EH (cell line): ENCODE data around the gene SLC9A3.

Experiments used
- DNase-seq: peaks from one replicate; pipeline ENCODE4 v3.0.0-alpha.2; 2015; ENCODE audit warnings: low read depth

The SLC9A3 gene

DNA sequence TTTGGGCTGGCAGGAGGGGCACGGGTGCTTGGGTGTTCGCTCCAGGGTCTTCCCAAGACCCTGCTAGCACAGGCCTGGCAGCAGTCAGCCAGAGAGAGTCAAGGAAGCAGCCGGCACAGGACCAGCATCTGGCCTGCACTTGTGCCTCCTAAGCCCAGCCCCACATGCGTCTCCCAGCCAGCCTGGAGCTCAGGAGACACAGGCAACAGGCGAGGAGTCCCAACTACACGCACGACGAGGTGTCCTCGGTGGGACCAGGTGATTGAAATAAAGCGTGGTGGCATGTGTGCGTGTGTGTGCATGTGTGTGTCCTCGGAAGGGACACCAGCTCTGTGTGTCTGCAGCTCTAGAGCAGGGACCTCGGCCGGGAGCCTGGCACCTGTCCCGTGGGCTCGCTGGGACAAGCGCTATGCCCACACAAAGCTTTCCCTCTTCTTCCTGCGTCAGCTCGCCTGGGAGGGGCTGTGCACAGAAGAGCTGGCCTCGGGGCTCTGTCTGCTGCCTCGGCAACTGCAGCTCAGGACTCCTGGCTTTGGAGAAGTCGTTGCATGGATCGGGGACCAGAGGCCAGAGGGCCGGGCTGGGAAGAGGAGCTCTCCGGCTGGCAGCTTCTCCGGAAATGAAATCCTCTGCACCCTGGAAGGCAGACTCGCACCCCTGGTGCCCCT, 14.7 kb upstream of the SLC9A3 start:
- DNase-seq: no peak

DNA sequence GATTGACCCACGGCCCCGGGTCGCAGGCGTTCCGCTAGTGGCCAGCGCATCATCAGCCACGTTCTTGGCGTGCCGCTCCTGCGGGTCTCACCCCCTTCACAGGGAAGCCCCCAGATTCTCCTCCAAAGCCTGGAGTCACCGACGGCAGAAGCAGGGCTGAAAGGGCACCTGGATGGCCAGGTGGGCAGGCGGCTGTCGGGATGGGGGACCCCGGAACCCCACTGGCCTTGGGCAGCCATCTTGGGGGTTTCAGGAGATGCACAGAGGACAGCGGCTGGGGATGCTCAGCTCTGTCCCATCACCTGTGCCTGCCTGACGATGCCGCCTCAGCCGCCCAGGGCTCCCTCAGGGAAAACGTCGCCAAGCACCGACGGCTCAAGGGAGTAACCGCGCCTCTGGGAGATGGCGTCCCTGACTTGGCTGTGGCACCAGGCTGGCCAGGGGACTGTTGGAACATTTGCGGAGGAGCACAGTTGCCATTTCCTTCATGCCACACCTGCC, 14.1 kb upstream of the SLC9A3 start:
- no peak for DNase-seq

DNA sequence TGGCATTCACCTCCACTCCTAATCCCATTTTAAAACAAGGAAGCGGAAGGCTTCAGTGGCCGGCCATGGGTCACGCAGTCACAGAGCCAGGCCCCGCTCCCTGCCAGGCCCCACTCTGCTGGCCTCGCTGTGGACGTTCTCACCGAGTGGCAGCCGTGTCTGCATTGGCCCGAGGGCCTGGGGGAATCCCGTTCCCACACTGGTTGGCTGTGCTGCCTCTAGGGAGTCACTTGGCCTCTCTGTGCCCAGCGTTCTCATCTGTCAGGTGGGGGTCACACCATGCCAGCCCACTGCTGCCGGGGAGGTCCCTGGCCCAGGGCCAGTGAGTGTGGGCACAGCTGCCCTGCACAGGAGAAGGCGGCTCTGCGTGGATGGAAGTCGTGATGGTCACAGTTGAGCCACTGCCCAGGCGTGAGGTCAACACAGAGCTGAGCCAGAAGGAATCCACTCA, 13.4 kb upstream of the SLC9A3 start:
- no peak for DNase-seq

DNA sequence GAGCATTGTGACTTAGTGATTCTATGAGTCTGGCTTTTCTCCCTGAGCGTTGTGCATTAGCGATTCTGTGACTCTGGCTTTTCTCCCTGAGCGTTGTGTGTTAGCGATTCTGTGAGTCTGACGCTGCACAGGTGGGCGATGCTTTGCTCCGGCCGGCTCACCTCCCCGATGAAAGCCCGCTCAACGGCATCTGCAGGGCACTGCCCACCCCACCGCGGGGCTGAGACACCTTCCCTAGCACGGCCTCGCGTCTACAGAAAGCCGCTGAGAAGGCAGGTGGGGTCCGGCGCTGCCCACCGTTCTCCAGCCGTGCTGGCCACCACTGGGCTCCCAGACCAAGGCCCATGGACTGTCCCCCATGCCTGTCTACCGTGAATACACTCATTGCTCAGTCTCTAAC, 12.8 kb upstream of the SLC9A3 start:
- DNase-seq: no peak

DNA sequence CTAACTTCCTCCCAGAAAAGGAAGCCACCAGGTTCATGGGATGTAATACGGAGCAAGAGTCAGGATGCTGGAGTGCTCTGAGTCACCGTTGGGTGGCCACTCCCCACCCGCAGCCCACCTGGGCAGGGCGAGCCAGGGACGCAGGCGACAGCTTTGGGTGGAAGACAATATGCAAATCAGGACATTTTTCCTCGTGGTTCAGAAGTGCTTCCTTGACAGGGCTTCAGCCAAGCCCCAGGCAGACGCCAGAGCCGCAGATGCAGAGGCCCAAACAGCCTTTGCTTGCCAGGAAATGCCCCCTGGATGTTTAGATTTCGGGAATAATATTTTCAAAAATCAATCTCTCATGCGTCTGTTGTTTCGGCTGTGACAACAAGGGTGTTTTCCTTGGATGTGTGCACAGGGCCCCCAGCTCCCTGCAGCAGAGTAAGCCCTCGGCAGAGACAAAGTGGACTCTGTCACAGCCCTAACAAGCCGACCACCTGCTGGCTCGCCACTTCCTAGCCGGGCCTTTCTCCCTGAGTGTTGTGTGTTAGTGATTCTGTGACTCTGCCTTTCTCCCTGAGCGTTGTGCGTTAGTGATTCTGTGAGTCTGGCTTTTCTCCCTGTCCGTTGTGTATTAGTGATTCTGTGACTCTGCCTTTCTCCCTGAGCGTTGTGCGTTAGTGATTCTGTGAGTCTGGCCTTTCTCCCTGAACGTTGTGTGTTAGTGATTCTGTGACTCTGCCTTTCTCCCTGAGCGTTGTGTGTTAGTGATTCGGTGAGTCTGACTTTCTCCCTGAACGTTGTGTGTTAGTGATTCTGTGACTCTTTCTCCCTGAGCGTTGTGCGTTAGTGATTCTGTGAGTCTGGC, 11.8 kb upstream of the SLC9A3 start:
- no peak for DNase-seq

DNA sequence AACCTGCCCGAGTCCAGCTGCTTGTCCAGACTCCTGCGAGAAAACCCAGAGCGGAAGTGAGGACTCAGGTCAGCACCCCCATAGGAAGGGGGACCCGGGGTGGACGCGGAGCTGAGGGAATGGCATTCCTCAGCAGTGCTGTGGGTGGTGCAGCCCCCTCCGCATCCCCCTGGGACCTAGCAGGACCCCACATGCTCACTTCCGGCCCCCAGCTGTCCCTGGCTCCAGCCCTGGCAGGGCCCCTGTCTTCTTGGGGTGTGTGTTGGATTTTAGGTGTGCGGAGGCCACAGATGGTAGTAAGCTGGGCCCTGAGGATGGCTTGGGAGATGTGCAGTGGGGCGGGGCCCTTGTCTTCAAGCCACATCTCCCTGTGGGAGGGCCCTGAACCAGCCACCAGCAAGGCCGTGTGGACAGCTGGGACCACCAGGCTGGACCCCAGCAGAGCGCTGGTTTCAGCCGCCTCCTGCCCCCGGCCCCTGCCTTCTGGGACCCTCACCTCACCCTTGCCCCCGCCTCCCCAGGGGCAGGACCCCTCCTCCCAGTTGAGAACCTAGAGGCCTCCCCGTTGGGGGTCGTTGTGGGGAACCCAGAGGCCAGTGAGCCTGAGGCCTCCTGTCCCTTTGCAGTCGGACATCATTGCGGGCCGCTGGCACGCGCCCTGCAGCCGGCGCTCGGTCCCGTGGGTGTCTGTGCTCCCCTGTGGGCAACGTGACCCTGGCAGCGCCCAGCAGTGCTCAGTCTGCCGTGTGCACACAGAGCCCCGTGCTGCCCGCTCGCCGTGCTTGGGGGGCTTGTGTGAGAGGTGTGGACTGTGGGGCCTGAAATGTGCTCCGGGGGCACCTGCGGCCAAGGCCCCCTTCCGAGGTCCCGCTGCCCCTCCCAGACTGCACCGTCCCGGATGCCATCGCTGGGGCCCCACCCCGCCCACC, 10.8 kb upstream of the SLC9A3 start:
- DNase-seq: no peak

DNA sequence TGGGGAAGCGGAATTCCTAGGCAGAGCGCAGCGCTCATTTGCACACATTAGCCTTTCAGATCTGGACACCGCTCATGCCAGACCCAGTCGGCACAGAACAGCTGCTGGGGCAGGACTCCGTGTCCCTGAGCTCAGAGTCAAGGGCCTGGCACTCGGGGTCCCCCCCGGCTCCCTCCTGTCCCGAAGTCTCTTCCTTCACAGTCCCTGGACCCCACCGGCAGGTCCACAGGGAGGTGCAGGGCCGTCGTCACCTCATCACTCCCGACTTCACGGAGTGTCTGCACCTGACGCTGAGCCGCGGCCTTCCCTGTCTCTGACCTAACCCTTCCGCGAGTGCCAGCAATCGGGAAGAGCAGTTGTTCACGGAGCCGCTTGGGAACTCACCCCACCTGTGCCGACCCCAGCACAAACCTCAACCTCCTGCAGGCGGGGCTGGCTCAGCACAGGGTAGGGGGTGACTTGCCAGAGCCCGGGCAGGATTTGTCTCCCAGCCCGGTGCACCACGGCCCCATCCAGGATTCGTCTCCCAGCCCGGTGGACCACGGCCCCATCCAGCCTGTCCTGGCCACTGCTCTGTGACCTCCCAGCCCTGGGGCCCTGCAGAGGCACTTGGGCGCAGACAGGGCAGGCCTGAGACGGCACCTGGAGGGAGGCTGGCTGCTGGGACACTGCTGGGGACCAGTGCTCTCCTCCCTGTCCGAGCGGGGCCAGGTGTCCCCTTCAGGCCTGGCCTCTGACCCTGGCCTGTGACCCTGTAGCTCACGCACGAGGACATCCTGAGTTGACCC, 9.9 kb upstream of the SLC9A3 start:
- no peak for DNase-seq

DNA sequence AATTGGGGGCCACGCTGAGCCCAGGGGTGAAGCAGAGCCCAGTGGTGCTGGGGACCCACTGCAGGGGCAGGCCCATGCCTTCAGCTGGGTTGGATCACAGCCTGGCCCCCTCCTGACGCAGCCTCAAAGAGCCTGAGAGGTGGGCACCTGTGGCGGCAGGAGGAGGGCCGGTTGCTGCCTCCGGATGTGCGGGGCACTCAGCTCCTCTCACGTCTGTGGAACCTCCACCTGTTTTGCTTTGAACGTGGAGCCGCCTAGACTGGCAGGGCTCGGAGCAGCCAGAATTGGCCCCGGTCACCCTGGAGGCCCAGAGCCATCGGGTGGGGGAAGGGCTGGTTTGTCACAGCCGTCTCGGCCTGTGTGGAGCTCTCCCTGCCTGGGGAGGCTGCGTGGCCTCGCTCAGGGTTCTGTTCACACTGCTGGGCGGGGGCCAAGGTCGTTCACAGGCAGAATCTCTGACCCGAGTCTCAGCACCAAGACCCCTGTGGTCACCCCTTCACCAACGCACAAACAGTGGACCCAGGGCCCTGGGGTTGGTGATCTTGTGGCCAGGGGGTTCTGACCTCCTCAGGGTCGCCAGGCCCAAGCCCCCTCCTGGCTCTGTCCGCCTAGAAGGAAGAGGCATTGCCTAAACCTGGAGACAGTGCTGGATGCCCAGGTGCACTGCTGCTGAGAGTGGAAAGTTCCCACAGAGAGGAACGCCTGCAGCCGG, 9.2 kb upstream of the SLC9A3 start:
- no peak for DNase-seq

DNA sequence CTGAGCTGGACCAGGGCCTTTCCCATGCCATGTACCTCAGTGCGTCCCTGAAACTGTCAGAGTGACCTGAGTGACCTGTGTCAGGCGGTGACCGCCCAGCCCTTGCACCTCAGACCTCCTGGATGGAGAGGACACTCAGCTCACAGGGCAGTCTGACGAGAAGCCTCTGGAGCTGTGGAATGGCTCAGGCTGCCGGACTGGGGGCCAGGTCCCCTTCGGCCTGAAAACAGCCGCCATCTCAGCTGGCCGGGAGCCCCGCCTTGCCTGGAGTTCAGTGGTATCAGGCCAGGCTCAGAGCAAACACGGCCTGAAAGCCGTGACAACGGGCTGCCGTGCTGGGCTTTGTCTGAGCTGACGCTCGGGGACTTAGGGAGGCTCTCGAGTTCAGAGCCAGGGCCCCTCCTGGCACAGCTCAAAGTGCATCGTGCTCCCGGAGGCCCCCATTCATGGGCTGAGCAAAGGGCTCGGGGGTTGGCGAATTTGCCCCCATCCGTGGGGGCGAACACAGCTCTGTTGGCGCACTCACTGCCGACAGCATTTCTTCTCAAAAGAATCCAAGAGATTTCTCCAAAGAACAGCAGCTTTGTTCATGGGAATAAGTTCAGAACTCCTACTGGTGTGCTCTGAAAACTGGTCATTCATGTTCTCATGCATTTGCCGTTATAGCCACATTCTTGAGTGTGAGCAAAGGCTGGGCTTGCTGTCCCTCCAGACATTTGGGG, 8.4 kb upstream of the SLC9A3 start:
- no peak for DNase-seq

DNA sequence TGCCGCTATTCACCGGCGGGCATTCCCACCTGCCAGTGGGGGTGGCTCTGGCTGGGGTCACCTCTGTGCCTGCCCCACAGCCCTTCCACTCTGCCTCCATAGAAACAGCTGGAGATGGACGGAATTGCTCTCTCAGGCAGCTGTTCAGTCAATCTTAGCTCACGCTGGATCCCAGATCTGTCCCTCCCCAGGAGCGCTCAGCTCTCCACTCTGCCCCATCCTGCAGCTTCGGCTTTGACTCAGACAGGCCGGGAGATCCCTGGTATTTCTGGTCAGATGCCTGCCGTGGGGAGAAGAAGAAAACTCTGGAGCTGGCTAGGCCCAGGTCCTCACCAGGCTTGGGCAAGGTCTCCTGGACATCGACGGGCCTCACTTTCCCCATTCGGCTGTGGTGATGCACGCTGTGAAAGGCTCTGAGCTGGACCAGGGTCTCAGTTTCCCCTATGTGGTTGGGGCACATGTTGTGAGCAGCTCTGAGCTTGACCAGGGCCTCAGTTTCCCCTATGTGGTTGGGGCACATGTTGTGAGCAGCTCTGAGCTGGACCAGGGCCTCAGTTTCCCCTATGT, 7.6 kb upstream of the SLC9A3 start:
- DNase-seq: no peak

DNA sequence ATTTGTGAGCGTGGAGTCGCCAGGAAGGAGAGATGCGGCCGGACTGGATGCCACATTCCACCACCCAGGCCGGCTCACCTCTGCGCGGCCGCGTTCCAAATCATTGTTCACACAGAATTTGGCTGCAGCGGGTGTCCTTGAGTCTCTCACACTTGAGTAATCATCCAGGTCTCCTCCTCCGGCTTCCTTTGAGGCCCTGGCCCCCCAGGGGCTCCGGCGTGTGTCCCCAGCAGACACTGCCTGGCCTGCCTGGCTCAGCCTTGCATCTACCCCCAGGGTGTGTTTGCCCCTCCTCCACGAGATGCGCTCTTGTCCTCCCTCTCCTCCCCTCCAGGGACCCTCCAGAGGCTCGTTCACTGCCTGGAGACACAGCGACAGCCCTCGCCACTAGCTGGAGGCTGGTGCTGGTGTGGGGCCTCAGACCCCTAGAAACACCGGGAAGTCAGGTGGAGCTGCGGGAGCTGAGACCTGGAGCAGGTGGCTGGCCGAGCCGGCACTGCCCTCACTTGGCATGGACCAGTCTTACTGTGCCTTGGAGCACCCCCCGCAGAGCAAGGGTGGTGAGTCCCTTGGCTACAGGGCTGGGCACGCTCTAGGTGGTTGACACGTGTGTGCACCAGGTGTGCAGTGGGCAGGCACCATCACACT, 7.0 kb upstream of the SLC9A3 start:
- no peak for DNase-seq

DNA sequence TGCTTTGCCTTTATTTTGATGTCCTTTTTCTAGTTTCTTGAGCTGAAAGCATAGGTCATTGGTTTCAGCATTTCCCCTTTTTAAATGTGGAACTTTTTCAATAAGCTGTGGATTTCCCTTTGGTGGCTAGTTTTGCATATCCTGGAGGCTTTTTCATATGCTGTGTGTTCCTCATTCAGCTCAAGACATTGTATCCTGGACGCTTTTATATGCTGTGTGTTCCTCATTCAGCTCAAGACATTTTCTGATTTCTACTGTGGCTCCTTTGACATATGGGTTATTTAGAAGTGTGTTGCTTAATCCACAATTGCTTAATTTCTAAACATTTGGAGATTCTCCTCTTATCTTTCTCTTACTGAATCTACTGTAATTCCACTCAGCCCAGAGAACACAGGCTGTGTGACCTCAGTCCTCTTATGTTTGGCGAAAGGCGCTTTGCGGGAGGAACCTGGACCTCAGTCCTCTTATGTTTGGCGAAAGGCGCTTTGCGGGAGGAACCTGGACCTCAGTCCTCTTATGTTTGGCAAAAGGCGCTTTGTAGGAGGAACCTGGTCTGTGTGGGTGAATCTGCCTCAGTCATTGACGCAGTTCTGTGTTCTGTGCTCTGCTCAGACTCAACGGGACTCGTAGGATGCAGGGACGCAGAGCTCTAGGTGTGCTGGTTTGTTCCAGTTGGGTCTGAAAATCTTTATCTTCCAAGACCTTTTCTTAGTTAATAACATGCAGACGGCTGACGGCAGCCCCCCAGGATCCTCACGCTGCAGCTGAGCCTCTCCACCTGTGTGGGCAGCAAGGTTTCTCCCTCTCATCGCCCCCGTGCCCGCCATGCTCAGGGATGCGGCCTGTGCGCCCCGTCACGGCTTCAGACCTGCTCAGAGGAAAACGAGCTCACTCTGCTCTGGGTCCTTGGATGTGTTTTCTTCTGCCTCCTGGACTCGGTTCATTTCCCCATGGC, 6.0 kb upstream of the SLC9A3 start:
- no peak for DNase-seq

DNA sequence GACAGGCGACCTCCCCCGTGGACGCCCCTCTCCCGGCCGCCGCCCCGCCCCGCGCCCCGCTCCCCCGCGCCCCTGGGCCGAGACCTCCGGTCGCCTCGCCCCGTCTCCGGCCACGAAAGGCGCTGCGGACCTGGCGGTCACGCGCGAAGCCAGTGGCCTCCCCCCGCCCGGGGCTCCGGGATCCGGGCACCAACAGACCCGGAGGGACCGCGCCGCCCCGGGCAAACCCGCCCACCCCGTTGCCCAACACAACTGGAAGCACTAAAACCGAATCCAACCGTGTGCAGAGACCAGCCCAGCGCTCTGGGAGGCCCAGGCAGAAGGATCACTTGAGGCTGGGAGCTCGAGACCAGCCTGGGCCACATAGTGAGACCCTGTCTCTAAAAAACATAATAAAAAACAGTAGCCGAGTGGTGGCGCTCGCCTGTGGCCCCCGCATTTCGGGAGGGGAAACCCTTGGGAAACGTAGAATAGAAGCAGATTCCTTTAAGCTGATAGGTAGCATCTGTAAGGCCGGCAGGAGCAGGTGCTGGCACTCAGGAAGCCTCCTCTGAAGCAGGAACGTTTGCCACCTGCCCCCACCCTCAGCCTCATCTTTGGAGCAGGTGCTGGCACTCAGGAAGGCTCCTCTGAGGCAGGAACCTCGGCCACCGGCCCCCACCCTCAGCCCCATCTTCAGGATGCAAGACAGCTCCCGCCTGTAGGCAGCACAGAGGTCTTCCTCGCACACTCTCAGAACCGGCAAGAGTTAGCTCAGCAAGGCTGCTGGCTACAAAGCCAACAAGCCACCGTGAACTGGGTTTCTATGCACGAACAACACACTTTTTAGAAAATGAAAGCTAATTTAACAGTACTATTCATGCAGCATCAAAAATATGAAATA, 4.6 kb upstream of the SLC9A3 start:
- no peak for DNase-seq

DNA sequence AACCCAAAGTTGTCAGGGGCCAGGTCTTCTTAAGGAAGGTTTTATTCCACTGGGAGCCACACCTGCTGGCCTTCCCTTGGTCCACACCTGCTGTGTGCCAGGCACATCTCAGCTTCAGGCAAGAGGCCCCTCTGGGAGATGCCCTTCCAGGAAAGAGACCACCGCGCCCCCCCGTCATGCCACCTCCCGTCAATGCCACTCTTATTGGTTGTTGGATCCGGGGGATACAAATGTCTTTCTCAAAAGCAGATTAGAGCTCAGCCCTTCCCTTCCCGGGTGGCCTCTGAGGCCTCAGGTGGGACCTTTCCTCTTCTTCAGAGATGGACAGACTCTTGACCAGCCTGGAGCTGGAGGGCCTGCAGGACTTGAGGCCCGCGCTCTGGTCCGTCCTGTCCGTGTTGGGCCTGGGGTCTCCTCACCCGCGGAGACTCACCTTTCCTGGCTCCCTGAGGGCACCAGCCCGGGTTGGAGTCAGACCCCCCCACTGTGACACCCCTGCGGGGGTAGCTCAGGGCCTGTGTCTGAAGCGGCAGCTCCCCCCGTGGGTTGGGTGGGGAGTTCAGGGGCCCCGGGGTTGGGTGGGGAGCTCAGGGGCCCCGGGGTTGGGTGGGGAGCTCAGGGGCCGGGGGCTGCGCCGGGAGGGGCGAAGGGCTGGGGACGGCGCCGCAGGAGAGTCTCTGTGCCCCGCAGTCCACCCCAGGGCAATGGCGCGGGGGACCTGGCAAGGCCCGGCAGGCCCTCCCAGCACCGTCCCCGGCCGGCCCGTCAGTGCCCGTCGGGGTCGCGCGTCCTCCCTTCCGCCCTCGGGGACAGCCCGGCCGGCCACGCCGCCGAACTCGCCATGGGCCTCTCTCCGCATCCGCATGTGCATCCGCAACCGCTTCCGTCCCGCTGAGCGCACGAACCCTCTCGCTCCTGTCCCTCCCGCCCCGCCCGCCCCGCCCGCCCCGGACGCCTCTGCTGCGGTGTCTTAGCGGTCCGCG, 3.7 kb upstream of the SLC9A3 start:
- no peak for DNase-seq

DNA sequence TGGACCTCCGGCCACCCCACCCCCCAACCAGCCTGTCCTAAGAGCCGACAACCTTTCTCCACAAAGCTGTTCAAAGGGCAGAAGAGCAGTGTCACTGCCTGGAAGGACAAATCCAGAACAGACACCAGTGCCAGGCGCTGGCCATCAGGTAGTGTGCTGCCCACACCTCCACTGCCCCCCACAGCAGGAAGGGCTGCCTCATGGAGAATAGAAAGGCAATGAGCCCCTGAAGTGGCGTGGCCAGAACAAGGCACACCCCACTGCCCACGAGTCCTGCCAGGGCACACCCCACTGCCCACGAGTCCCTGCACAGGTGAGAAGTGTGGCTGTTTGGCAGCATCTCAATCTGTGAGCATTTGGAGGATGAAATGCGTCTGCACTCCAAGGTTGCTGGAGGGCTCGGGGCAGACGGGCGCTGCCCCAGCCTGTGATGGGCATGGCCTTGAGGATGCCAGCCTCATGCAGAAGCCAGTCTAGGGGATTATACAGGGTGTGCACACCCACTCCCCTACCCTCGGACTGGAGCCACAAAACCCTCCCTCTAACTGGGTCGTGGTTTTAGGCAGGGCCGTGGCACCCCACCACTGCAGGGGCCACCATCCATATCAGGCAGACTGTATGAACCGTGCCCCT, 2.3 kb upstream of the SLC9A3 start:
- DNase-seq: no peak
